GM19397 (cell line): ENCODE data around the gene IFNA5.
A peak's percentile ranks its signal among the peaks of the same experiment; 100 is the strongest.

Experiments
- ATAC-seq: cut with Tn5 transposase; IDR thresholded peaks from one replicate; pipeline ENCODE4 v1.9.1; 2021; ENCODE audit warnings: mild to moderate bottlenecking, moderate library complexity; ENCODE audit not compliant: unreplicated experiment

The IFNA5 gene

GRCh38 chr9:21305213-21305612 lies at the start of gene IFNA5:
TSS of gene IFNA5 (minus strand) at chr9:21305313. CDS start at chr9:21305256, 57 bp downstream.
- no peak for ATAC-seq

- ATAC-seq: no peak
These were observed 45.7 kb upstream of the IFNA5 start, which contains the start of gene IFNA6 for GRCh38 chr9:21350787-21351186. TSS of gene IFNA6 (minus strand) at chr9:21350887. CDS start at chr9:21350887, 0 bp downstream.

DNA sequence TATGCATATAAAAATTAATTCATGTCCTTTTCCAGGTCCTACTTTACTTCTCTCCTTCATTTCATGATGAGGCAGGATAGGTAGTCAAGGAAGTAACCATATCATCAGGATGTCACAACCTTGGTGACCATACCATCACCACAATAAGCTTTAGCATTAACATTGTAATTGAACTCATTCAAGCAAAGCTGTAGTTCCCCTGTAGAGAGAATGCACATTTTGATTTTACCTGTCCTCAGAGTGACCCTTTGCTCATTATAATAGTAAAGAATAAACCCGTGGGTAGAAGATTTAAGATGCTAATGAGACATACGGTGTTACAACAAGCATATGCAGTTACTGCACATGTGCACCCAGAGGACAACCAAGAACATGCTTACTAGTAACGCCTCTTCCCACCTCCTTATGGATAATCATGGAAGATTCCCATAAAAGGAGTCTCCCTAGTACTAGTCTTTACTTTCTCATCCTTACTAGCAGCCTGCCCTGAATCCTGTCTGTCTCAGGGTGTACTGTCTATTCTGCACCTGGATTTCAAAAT lies 43.4 kb upstream of the IFNA5 start:
- ATAC-seq: no peak

GRCh38 chr9:21340735-21341134 lies 35.6 kb upstream of the IFNA5 start:
- no peak for ATAC-seq

DNA sequence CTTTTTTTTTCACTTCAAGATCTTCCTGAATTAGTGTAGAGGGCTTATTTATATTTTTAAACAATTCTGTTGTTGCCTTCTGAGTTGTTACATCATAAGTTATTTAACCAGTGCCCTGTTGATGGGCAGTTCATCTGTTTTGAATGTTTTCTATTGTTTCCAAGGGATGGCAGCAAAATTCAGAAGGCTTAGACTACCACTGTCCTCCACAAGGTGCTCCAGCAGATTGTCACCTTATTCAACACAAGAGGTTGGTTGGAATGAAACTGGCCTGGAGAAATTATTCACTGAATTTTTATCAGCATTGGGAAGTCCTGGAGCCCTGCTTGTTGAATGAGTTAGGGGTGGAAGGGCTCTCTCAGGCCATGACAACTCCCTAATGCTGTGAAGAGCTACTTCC lies 31.3 kb upstream of the IFNA5 start:
- ATAC-seq: no peak

DNA sequence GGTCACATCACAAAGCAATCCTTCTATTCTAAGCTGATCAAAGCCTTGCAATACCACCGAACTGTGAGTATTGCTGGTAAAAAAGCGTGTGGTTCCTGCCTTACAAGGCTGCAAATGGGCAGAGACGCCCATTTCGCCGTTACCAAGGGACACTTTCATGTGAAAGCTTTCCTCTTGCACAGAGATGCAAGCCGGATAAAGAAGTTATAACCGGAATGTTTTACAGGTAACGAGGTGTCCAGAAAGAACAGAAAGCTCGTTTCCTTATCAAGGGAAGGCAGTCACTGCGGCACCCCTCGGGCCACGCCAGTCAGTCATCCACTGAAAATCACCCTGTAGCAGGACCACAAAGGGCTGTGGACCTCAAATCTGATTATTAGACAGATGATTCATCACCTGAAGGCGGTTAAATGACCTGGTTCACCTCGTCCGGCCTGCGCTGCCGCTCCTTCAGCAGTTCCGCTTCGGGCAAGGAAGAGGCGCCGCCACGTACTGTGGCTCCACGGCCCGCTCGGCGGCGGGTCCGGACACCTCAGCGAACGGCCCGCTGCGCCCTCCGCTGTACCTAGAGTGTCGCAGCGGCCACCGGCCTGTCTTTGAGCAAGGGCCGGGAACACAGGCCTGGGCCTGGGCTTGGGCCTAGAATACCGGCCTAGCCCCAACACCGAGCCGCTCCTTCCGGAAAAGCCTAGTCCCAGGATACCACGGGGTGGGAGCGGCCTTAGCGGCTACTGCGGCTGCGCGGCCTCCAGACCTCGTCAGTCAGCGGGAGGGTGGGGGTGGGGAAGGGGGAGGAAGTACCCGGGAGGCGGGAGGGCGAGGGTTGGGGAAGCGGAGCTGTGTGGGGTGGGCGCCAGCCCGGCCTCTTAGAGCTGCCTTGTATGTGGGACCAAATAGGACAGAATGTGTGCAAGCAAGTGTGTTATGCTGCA lies 29.9 kb upstream of the IFNA5 start, which contains the start of gene KLHL9:
KLHL9 (minus strand) TSS at position 704 of the 932 bp plus-strand sequence; CDS start at position 159, 545 bp downstream.
- peak; percentile 90 for ATAC-seq

DNA sequence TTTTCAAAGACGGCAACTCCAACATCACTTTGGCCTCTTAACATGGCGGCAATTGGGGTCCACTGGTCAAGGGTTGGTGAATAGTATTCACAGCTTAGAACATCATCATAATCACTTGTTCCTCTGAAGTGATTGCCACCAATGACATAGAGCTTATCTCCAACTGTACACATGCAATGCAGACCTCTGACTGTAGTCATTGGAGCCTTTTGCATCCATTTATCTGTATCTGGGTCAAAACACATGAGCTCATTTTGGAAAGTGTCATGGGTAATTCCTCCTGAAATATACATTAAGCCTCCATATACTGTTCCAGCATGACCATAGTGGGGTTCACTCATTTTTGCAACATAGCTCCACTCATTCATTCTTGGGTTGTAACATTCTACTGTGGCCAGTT lies 28.1 kb upstream of the IFNA5 start:
- ATAC-seq: no peak

DNA sequence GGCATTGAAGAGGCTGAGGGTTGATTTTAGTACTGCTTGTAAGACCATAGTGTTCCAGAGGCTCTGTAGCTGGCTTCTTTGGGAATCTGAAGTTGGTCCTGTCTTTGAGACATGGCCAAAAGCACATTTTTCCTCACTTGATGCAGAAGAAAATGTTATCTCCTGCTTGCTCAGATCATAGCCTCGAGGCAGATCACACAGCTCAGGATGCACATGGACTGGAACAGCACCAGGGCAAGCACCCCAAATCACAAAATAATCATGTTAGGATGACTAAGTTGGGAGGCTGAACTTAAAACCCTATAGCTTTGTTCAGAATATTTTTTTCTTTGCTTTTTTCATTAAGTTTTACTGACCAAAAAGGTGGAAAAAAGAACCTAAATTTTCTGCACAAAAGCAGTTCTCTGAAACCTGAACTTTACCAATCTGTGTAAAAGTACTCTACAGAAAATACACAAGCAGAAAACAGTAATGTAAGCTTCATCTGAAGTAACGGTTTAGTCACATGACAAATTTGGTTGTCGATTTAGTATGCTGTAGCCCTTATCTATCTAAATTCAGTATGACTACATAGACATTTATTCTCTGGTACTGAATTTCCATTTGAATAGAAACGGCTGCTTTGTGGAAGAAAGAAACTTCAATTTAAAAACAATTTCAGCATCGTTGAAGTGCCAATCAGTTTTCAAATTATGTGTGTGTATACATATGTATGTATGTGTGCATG lies 26.7 kb upstream of the IFNA5 start:
- no peak for ATAC-seq

DNA sequence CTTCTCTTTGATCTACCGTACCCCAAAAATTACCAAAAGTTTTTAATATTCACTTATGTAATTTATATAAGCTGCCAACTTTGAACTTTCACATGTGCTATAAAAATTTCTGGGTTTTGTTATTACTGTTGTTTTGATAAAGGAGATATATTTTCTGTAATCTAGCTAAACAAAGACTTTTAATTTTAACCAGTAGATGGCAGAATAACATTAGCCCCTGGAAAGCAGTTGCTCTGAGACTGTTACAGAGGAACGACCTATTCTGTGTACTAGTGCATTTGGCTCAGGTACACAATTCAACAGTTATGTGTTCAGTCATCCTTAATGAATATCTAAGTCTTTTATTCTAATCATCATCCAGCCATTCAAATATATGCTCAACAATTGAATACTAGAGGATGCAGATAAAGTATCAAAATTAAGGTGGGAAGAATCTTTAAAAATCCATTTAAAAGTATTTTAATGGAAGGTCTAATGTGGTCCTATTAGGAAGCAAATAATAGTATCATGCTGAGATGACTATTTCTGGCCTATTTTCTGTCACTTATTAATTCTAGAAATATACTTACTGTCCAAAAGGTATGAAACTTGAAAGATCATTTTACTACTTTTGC lies 21.5 kb upstream of the IFNA5 start:
- ATAC-seq: no peak

DNA sequence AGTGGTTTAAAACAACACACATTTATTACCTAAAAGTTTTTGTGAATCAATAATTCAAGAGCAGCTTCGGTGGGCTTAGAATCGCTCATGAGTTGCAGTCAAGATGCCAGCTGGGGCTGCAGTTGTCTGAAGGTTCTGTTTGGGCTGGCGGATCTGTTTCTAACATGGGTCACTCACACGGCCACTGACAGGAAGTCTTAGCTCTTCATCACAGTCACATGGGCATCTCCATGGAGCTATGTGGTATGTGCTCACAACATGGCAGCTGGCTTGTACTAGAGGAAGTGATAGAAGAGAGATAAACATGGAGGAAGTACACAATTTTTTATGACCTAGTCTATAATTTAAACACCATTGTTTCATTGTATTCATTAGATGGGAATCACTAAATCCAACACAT lies 18.9 kb upstream of the IFNA5 start:
- no peak for ATAC-seq

DNA sequence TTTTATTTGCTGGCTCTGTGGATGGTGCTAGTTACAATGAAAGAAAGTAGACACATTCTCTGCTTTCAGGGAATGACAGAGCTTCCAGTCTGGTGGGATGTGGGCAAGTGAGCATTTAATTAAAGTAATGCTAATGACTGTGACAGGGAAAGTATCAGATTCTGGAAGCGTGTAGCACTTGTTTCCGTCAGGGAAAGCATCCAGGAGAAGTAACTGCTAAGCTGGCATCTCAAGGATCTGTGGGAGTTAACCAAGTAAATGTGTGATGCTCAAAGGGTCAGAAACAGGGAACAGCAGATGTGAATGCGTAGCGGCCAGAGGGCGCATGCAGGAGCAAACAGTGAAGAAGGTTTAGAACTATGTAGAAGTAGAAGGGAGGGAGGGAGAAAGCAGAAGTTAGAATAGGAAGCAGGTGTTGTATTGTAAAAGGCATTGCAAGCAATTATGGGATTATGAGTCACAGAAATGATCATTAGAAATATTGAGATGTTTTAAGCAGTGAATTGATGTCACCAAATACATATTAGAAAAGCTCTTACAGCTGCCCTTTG lies 17.9 kb upstream of the IFNA5 start:
- no peak for ATAC-seq

- no peak for ATAC-seq
These were observed 15.4 kb upstream of the IFNA5 start for GRCh38 chr9:21320465-21320864.

- no peak for ATAC-seq
These were observed 13.1 kb upstream of the IFNA5 start for GRCh38 chr9:21317956-21318923.

GRCh38 chr9:21316860-21317259 lies 11.7 kb upstream of the IFNA5 start:
- no peak for ATAC-seq

DNA sequence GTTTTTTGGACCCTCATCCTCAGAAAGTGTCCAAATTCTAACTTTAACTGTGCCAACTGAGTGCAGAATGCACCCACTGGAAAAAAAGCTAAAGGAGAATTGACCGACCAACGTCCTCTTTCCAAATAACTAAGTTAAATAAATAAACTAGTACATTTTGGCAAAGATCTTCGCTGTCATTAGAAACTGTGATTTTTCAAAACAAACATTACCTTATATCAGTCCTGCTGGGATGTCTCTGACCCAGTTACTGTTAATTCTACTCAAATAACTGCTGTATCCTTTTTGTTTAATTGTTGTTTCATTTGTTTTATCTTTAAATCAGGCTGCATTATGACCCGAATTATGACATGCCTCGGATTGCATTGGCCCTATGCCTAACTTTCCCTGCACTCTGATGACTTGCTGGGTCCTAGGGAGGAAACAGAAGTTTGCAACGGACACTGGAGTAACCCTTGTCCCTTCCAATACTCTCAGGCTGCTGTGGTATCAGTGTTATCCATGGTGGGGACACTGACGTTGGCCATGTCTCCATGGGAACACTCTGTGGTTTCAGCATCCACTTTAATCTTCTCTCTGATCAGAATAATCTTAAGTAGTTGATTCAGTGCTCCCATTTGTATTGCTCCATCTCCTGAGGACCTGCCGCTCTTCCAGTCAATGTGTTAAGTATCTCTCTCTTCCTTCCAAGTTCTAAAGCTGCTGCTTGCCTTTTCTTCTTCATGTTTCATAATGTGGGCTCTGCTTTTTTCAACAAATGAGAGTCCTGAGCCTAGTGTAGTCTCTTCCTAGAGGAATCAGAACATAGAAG lies 11.1 kb upstream of the IFNA5 start:
- ATAC-seq: no peak

GRCh38 chr9:21314152-21314551 lies 9.0 kb upstream of the IFNA5 start:
- ATAC-seq: no peak

DNA sequence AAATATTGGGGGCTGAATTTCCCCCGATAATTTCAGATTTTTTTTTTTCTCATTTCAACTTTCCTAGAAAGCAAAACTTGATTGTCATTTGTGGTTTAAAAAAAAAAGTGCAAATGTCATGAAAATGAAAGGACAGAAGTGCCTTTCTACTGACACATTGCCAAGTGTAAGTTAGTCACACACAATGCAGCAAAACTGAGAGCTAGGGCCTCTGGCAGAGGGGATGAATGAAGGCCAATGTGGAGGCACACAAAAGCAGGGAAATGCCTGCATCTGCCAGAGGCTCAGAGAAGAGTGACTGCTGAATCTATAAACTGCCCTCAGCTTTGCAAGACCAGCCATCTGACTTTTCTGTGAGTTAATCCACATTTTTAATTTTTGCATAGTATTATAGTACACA lies 6.8 kb upstream of the IFNA5 start:
- no peak for ATAC-seq

DNA sequence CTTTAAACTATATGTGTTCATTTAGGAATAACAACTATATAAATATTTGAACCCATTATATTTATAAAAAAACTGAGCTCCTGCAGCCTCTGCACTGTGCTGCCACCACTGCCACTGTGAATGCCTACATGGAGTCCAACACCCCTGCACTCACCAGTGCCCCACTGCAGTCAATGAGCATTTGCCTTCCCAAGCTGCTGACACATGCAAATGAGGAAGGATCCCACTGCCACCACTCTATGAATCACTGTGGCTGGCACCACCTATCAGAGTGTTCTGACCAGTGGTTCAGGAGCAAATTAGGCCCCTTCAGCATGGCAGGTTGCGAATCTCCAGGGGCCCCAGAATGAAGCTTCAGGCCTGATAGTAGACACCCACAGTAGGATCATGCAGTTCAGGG lies 9.1 kb downstream of the IFNA5 start:
- ATAC-seq: no peak
